Stomach (tissue), 9 donors: ENCODE measurements around the gene ZNF330. TPM values are rescaled to one million over a fixed set of nuclear protein-coding genes. Genes with fewer than 3 reads are reported as not detected.

ENCODE experiments used
- DNase-seq, 2 donors: peaks; one replicate each; pipeline versions ENCODE4 v3.0.0 to v3.0.0-alpha.2; 2013 to 2019
- H3K27ac ChIP-seq, 5 donors: fragments of 200-600 bp in 4 of 5; sonication (generic) in 4 of 5; one replicate each; pipeline ENCODE4 v1.5.1; 2013 to 2019; ENCODE audit warnings: mild to moderate bottlenecking in 1 of 5, moderate library complexity in 1 of 5
- H3K27me3 ChIP-seq, 3 donors: fragments of 200-600 bp; sonication (generic); one replicate each; pipeline ENCODE4 v1.5.1; 2017 to 2019; ENCODE audit warnings: mixed run types in 1 of 3
- H3K36me3 ChIP-seq, 4 donors: fragments of 200-600 bp; sonication (generic); 1 replicate in 3 of 4; 2 replicates in 1 of 4; pipeline ENCODE4 v1.5.1; 2016 to 2019
- H3K4me1 ChIP-seq, 4 donors: fragments of 200-600 bp; sonication (generic); one replicate each; pipeline ENCODE4 v1.5.1; 2016 to 2019
- H3K4me3 ChIP-seq, 4 donors: fragments of 200-600 bp; sonication (generic) in 3 of 4; one replicate each; pipeline ENCODE4 v1.5.1; 2016 to 2019; ENCODE audit warnings: mild to moderate bottlenecking in 1 of 4
- H3K9me3 ChIP-seq, 4 donors: fragments of 200-600 bp; sonication (generic); one replicate each; pipeline ENCODE4 v1.5.1; 2016 to 2019
- EP300 ChIP-seq: sonication (generic); formaldehyde crosslinking; IDR thresholded peaks from one replicate; pipeline ENCODE4 v1.6.1; 2017; ENCODE audit warnings: antibody characterized with exemption
- POLR2A ChIP-seq, 4 donors: fragments of 450-650 bp; IDR thresholded peaks; one replicate each; pipeline ENCODE4 v1.6.1; 2016; ENCODE audit warnings: antibody characterized with exemption in 4 of 4, control low read depth in 2 of 4, mild to moderate bottlenecking in 1 of 4, moderate library complexity in 1 of 4
- POLR2AphosphoS5 ChIP-seq, 3 donors: sonication (generic); formaldehyde crosslinking; IDR thresholded peaks; one replicate each; pipeline ENCODE4 v1.6.1; 2016; ENCODE audit warnings: antibody characterized with exemption in 3 of 3
- WGBS, 5 donors: extraction: QIAGEN DNeasy Blood & Tissue Kit in 3 of 5; methylation state at CpG; one replicate each; pipeline versions ENCODE4 v1.1.5 to v1.1.7; 2013 to 2018; 5-methylcytosine and 5-hydroxymethylcytosine counted together
- intact Hi-C: fragments of 100-400 bp; cut with DNase I; formaldehyde crosslinking; loops from one replicate; pipeline ENCODE4 v1.15.1; 2023; ENCODE audit warnings: low total_unique reads
- polyA plus RNA-seq, 3 donors: library from polyadenylated mRNA; stranded (reverse); fragments of 200-250 nt; gene quantifications; one replicate each; pipeline ENCODE4 v1.2.3, GENCODE V29; 2013
- total RNA-seq, 5 donors: library from RNA; depleted of rRNA; stranded (reverse); fragments of >200 nt; gene quantifications; one replicate each; pipeline versions ENCODE4 v1.1.0 to v1.2.3, GENCODE V29; 2014 to 2016
- TF ChIP-seq, protein P1 (sequence below), 7 experiments: fragments of 450-650 bp in 4 of 7; fragments of 200-600 bp in 3 of 7; sonication (generic) in 3 of 7; IDR thresholded peaks; one replicate each; pipeline ENCODE4 v1.5.1; 2016 to 2019; ENCODE audit warnings: antibody characterized with exemption in 7 of 7, control low read depth in 2 of 7, mild to moderate bottlenecking in 1 of 7
- donor health status: healthy with polysubstance abuse.
- donor health status: Bipolar disorder and iron deficiency.
- donor health status: healthy.

ZNF330 gene
- total and polyA plus RNA-seq, 8 donors: 5.5 to 68.3 (median 22.4) TPM

DNA sequence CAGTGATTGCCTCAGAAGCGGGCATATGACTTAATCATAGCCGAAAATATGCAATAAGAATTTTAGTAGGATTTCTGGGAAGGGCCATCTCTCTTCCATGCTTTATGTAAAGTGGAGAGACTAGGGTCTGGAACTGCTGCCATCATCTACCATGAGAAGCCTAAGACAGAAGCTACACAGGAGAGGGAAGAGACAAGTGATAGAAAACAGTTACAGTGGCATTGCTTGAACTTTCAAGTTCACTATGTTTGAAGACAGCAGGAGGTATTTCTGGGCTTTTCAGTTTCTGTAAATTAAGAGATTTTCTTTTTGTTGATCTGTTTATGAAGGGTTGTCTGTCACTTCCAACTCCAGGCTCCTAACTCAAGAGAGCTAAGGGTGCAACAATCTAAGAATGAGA, 62.5 kb downstream of the ZNF330 start:
- H3K27ac ChIP-seq: no peak overlapping the region
- WGBS, 5 donors: 95 to 99% (median 97%) methylated on average over 2 of the region's 2 CpGs
- TF ChIP-seq, protein P1, sequence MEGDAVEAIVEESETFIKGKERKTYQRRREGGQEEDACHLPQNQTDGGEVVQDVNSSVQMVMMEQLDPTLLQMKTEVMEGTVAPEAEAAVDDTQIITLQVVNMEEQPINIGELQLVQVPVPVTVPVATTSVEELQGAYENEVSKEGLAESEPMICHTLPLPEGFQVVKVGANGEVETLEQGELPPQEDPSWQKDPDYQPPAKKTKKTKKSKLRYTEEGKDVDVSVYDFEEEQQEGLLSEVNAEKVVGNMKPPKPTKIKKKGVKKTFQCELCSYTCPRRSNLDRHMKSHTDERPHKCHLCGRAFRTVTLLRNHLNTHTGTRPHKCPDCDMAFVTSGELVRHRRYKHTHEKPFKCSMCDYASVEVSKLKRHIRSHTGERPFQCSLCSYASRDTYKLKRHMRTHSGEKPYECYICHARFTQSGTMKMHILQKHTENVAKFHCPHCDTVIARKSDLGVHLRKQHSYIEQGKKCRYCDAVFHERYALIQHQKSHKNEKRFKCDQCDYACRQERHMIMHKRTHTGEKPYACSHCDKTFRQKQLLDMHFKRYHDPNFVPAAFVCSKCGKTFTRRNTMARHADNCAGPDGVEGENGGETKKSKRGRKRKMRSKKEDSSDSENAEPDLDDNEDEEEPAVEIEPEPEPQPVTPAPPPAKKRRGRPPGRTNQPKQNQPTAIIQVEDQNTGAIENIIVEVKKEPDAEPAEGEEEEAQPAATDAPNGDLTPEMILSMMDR (IDR thresholded peaks at IDR 0.05): no peak
- TF ChIP-seq EP300 (no peak), POLR2AphosphoS5 (IDR thresholded peaks at IDR 0.05) (no peak), POLR2A (IDR thresholded peaks at IDR 0.05) (no peak)
- no peak for DNase-seq
- H3K4me3 ChIP-seq: no peak overlapping the region
- intact Hi-C loops: no loop called here
- H3K4me1 ChIP-seq: no peaks in the 10 kb centered on the region
- H3K9me3 ChIP-seq: no peaks in the 10 kb centered on the region
- H3K27me3 ChIP-seq: no peaks in the 10 kb centered on the region
- no peaks in the 10 kb centered on the region for H3K36me3 ChIP-seq

DNA sequence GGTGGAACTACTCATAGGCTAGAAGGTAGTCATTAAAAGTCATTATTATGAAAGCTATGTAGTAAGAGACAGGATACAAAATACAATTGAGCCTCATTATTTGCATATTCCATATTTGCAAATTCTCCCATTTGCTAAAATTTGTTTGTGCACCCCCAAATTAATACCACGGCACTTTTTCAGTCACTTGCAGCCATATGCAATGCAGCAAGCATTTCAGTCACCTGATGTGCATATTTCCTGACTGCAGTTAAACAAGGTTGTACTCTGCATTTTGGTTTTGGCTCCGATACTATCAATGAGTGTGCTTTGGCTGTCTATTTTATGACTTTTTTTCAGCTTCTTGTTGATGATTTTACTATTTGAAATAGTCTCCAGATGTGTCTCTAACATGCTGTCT, 62.9 kb downstream of the ZNF330 start:
- TF ChIP-seq POLR2A (IDR thresholded peaks at IDR 0.05) (no peak), EP300 (no peak), POLR2AphosphoS5 (IDR thresholded peaks at IDR 0.05) (no peak)
- TF ChIP-seq, protein P1 (IDR thresholded peaks at IDR 0.05): no peak

More for the DNA sequence above, 62.9 kb downstream of the ZNF330 start:
- H3K9me3 ChIP-seq: no peaks in the 10 kb centered on the region
- no peaks in the 10 kb centered on the region for H3K27me3 ChIP-seq
- WGBS, 5 donors: 91 to 97% (median 92%) methylated on average over 2 of the region's 2 CpGs
- no peaks in the 10 kb centered on the region for H3K4me1 ChIP-seq
- intact Hi-C loops: no loop called here
- DNase-seq: no peak
- H3K27ac ChIP-seq: no peak overlapping the region
- H3K36me3 ChIP-seq: no peaks in the 10 kb centered on the region
- H3K4me3 ChIP-seq: no peak overlapping the region

Other genes with a start within 250 kb of the ZNF330 start
- gene RNF150, start 87.4 kb upstream of the ZNF330 start, total RNA-seq: 10 to 100 TPM in 4 of 5 donors, 1 to 10 TPM in 1; 5.9 to 88.1 (median 21.7) TPM
- gene RNF150, start 87.4 kb upstream of the ZNF330 start, polyA plus RNA-seq: 1 to 10 TPM in 1 of 3 donors, under 1 TPM in 2; 0.31 to 1.3 (median 0.61) TPM